NCI-H345 treated with DMSO at 0.1 percent for 48 hours (cell line): ENCODE results near the gene DAPK2.

Source experiments
- DNase-seq: peaks from one replicate; lab custom pipeline; 2025; ENCODE audit not compliant: unreplicated experiment; lab: John Stamatoyannopoulos, UW

Gene DAPK2

DNA sequence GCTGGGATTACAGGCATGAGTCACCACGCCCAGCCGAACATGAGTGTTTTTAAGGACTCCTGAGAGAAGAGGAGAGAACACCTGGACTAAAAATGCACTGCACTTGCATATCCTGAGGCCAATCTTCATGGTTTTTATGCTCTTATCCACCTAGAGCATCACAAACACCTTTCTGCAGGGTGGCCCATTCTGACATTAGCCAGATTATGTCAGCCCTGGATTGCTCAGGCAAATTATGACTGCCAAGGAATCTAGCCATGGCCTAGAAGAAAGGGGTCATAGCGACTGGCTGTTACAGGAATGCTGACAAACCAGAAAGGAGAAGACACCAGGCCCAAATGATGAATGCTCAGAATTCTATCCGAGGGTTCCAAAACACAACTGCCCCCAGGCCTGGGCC lies 171.7 kb downstream of the DAPK2 start:
- DNase-seq, result no peak

DNA sequence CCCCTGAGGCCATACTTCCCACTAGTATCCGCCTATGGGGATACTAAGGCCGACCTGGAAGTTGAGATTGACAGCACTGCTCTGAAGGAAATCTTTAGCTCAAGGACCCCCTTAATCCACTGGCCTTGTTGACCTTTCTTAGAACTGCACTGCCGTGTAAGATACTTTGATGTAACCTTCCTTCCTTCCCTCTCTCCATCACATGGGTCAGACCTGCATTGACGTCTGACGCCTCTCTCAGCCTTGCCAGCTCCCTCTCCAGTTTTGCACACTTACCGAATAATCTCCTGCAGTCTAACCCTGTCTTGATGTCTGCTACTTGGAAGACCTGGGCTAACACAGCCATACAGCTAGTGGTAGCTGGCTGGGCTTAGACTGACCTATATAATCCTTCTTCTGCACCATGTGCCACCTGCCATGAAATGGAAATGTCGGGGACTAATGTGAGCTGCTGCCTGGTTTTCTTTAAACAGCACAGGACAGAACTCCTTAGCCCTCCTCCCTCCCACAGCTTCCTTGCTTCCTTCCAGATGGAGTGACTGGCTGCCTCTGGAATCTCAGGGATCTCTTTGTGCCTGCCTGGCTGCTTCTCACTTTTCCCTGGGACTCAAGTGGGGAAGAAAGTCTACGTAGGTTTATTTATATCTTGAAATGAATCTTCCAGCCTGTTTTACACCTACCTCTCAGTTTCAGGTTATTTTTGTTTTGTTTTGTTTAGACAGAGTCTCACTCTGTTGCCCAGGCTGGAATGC lies 173.3 kb downstream of the DAPK2 start:
- DNase-seq, result no peak

DNA sequence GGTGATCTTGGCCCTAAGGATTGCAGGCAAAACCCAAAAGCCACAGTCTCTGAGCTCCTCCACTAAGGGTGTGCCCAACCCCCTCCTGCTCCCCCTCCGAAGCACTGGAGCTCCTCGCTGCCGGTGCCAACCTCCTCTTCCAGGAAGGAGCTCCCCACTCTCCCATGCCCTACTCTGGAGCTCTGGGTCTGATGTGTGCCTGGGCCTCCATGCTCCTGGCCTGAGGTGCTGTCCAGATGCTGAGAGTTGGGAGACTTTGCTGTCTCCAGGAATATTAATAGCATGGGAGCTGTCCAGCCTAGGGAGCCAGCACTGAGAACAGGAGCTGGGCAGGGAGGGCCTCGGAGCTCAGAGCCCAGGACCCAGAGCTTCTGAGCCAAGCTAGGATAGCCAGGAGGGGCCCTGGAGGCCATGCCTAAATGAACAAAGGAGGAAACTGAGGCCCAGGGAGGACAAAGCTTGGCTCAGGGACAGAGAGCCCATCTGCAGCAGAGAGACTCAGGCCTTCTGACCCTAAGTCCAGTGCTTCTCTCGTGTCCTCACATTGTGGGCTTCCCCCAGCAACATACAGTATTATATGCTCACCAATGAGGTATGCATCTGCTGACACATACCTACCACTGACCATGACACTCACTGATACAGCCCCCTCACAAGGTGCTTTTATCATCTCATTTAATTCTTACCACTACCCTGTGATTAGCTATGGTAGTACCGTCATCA lies 175.6 kb downstream of the DAPK2 start:
- no peak for DNase-seq

DNA sequence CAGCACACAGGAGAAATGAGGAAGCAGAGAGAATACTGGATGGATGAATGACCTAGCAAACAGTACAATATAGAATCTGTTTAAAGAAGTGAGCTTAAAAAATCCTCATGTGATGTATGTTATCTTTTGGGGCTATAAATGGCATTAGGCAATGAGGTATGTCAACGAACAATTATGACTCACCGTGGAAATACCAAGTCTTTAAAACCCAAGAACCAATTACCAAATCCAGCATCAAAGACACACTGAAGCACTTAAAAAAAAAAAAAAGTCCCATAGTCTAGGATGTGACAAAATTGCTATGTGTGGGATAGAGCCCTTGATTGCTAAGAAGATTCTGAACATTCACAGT lies 176.3 kb downstream of the DAPK2 start:
- no peak for DNase-seq

DNA sequence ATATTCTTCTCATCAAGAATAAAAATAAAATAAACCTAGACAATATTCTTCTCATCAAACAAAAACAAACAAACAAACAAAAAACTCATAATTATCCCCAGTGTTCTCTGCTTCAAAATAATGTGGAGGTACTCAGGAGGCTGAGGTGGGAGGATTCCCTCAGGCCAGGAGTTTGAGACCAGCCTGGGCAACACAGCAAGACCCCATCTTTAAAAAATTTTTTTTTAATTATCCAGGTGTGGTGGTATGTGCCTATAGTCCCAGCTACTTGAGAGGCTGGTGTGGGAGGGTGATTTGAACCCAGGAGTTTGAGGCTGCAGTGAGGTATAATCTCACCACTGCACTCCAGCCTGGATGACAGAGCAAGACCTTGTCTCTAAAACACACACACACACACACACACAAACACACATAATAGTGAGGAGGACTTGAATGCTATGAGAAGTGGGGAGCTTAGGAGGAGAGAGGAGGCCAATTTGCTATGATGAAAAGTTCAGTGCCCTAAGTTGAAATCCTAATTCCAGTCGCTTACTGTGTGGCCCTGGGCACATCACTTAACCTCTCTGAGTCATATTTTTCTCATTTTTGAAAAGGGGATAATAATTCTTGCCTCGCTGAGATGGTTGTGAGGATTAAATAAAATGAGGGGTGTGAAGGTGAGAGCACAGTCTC lies 176.8 kb downstream of the DAPK2 start:
- no peak for DNase-seq

DNA sequence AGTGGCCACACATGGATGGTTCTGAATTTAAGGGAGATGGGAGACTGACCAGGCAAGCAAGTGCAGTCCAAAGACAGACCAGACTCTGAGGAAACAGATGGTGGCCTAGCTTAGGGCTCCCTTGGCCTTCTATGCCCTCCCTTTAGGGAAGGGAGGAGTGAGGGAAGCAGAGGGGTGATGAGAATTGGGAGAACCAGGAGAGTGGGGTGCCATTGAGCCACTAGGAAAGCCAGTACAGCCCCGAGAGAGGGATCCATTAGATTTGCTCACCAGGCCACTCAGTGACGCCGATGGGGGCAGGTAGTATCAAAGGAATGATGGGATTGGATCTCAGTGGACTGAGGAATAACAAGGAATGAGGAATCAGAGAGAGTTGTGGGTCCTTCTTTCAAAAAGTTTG lies 182.1 kb downstream of the DAPK2 start:
- no peak for DNase-seq

DNA sequence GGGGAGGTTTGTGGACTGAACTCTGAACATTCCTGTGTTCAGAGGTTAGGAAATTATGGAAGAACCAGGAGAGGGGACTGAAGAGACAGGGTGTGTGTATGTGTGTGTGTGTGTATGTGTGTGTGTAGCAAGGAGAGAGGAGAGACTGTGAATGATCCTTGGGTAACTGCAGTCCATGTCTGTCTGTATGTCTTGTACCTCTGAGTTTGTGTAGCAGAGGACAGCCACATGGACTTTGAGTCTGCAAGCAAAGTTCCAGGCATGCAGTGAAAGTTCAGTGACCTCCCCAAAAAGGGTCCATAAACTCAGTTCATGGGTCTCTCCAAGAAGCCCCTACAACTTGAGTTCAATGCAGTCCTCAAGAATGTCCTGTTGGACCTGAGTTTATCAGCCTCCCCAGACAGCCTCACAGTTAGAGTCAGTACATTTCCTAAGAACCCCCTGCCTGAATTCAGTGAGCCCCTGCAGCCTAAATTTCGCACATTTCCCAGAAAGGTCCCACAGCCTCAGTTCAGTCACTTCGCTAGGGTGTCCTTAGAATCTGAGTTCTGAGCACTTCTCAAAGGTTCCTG lies 184.3 kb downstream of the DAPK2 start:
- no peak for DNase-seq

DNA sequence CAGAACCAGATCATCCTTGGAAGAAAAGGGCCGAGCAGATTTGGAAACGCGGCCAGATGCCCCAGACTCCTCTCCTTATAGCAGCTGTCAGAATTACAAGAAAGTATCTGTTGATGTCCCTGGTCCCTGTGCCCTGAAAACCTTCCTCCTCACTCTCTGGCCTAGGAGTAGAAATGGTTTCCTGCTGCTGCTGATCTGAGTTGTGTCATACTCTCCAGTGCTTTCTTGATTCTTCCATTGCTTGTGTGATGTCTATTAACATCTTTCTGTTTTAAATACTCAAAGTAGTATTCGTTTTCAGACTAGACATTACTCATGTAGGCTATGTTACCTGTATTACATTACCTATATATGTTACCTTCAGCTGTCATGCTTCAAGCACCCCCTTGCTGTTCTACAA lies 185.7 kb downstream of the DAPK2 start:
- DNase-seq, result no peak

DNA sequence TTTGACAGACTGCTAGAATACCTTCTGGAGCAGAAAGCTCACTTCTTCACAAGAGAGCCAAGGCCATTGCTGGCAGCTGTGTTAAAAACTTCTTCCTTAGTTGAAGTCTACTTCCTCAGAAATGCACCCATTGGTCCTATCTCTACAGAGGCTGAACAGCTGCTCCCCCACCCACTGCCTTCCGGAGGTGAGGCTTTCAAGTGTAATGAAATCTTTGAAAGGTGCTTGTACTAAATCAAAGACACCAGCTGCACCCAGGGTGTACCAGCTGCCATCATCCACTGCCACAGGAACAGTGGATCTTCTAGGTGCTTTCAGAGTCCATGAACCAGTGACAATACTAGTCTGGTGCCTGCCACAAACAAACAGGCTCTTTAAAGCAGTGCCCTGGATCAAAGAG lies 186.1 kb downstream of the DAPK2 start:
- no peak for DNase-seq

DNA sequence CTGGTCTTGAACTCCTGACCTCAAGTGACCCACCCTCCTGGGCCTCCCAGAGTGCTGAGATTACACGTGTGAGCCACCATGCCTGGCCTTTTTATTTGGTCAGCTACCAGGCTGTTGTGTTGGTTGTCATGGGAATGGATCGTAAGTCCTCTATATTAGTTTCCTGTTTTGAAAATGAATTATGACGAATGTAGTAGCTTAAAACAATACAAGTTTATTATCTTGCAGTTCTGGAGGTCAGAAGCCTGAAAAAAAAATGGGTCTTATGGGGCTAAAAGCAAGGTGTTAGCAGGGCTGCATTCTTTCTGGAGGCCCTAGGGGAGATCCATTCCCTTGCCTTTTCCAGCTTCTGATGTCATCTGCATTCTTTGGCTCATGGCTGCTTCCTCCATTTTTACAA lies 187.4 kb downstream of the DAPK2 start:
- DNase-seq, result no peak

DNA sequence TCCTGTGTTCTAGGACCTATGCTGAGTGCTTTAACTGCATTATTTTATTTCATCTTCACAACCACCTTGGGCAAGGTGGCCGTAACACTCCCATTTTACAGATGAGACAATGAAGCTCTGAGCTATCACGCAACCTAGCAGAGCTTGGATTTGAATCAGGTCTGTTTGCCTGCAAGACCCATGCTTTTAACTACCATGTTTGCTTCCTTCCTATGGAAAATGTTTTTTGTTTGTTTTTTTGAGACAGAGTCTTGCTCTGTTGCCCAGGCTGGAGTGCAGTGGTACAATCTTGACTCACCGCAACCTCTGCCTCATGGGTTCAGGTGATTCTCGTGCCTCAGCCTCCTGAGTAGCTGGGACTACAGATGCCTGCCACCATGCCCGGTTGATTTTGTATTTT lies 187.8 kb downstream of the DAPK2 start:
- no peak for DNase-seq

DNA sequence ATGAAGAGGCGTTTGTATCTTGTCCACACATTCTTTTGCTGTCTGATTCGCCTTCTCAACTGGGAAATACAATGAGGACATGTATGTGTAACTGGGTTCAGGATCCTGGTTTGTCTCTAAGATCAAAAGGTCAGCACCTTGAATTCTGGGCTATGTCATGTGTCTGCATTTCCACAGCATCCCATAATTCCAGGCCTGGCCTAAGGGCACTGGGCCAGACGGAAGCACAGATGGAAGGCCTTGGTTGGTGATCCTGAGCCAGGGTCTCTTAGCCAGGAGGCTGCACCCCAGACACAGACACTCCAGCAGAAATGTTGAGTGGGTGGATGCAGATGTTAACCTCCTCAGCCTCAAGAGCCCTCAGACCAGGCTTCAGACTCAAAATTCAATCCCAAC lies 188.8 kb downstream of the DAPK2 start:
- DNase-seq, result no peak
